ENCODE measurements around the gene MUC5AC. TPM values are rescaled to one million over a fixed set of nuclear protein-coding genes. Genes with fewer than 3 reads are reported as not detected.

MUC5AC gene
- polyA plus RNA-seq, 3 donors = 0.01 TPM; not detected in 1

DNA sequence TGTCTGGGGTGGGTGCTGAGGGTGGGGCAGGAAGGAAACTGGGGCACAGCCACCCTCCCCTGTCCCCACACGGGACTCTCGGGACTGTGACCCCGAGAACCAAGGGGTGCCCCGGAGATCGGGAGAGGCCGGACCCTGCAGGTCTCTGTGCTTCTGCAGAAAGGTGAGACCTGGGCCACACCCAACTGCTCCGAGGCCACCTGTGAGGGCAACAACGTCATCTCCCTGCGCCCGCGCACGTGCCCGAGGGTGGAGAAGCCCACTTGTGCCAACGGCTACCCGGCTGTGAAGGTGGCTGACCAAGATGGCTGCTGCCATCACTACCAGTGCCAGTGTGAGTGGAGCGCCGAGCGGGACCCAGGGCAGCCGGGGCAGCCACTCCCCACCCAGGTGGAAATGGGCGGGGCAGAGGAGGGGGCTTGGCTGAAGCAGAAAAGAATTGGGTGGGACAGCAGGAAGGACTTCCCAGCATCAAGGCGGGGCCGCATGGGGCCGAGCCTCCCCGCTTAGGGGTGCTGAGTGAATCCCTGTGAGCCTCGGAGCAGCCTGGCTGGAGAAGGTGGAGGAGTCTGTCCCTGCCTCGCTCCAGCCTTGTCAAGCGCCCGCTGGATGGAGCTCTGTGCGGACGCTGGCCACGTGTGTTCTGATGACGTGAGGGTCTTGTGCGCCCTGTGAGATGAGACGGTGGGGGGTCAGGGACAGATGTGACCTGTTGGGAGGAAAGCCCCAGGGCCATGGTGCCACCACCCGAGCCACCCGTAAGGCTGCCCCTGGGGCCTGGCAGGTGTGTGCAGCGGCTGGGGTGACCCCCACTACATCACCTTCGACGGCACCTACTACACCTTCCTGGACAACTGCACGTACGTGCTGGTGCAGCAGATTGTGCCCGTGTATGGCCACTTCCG, 35.8 kb downstream of the MUC5AC start:
- DNase-seq (ENCODE audit: low read depth in 3 of 3, low spot score in 2 of 3) = no peak

DNA sequence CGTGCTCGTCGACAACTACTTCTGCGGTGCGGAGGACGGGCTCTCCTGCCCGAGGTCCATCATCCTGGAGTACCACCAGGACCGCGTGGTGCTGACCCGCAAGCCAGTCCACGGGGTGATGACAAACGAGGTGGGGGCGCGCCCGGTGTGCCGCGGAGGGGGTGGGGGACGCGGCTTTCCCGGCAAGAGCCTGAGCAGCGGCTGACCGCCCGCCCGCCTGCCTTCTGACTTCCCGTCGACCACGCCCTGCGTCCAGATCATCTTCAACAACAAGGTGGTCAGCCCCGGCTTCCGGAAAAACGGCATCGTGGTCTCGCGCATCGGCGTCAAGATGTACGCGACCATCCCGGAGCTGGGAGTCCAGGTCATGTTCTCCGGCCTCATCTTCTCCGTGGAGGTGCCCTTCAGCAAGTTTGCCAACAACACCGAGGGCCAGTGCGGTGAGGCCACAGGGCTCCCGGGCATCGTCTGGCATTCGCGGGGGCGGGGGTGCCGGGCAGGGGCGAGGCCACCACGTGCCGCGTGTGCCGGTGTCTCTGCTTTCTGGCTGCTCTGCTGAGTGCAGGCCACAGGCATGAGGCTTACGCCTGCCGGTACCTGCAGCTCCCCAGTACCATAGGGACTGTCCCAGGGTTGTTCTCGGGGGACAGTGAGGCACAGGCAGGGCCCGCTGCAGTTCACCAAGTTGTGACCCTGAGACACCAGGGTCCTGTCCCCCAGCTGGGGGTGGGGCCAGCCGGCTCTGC, 36.7 kb downstream of the MUC5AC start:
- no peak for DNase-seq (ENCODE audit: low read depth in 3 of 3, low spot score in 2 of 3)

DNA sequence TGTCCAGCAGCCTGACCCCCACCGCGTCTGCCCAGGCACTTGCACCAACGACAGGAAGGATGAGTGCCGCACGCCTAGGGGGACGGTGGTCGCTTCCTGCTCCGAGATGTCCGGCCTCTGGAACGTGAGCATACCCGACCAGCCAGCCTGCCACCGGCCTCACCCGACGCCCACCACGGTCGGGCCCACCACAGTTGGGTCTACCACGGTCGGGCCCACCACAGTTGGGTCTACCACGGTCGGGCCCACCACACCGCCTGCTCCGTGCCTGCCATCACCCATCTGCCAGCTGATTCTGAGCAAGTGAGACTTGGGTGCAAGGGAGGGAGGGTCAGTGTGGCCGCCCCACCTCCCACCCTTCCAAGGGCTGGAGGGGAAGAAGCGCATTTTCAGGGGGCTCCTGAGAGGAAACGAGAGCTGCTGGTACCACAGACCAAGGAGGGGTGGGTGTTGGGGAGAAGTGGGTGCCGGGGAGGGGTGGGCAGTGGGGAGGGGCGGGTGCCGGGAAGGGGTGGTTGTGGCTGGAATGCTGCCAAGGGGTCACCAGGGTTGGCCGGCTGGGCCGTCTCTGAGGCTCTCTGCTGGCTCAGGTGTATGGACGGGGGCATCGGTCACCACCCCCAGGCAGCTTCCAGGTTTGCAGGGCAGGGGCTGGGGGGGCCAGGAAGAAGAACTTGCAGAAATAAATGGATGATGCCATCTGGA, 37.4 kb downstream of the MUC5AC start:
- DNase-seq (ENCODE audit: low read depth in 3 of 3, low spot score in 2 of 3) = no peak

DNA sequence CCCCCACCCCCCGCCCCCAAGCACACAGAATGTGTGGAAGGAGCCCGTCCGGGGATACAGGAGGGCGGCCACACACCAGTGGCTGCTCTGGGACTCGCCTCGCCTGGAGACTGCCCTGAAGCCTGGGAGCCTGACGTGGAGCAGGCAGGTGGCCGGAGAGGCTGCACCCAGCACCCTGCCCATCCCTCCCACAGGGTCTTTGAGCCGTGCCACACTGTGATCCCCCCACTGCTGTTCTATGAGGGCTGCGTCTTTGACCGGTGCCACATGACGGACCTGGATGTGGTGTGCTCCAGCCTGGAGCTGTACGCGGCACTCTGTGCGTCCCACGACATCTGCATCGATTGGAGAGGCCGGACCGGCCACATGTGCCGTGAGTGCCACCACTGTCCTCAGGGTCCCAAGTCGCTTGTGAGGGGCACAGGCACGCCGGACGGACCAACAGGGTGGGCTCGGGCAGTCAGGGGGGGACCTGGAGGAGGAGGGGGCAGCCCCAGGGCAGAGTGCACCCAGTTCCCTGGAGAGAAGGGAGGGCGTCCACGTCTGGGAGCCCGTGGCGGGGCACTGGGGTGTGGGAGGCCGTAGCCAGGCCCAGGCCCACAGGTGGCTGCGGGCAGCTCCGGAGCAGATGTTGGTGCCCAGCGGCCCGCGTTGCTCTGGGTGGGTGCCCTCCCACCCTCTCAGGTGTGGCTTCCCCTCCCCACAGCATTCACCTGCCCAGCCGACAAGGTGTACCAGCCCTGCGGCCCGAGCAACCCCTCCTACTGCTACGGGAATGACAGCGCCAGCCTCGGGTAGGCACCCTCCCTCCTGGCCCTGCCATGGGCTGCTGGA, 38.1 kb downstream of the MUC5AC start:
- DNase-seq (ENCODE audit: low read depth in 3 of 3, low spot score in 2 of 3) = no peak

DNA sequence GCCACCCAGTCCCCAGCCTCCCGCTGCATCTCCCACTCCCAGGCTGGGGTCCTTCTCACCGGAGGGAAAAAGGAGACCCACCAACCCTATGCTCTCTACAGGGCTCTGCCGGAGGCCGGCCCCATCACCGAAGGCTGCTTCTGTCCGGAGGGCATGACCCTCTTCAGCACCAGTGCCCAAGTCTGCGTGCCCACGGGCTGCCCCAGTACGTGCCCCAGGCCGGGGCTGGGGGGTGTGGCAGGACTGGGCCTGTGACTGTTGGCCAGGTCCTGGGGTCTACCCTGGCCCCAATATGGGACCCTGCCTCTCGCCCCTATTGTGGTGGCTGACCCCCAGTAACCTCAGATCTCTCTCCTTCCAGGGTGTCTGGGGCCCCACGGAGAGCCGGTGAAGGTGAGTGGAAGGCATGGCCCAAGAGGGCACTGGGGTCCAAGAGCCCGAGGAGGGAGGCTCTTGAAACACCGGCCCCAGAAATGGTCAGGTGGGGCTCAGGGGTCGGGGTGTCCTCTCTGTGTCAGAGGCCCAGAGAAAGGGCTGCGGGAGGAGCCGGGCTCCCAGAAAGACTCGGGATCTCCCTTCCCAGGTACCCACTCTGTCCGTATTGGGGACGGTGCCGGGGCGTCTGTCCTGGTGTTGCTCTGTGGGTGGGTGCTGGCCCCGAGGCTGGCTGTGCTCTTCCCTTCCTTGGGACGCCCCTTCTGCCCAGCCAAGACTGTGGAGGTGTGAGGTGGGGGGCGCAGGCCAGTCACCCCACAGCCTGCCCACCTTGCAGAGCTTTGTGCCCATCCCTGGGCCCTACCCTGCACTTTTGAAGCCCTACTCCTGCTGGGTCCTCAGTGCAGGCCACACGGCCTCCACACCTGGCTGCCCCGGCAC, 39.0 kb downstream of the MUC5AC start:
- DNase-seq (ENCODE audit: low read depth in 3 of 3, low spot score in 2 of 3) = no peak

DNA sequence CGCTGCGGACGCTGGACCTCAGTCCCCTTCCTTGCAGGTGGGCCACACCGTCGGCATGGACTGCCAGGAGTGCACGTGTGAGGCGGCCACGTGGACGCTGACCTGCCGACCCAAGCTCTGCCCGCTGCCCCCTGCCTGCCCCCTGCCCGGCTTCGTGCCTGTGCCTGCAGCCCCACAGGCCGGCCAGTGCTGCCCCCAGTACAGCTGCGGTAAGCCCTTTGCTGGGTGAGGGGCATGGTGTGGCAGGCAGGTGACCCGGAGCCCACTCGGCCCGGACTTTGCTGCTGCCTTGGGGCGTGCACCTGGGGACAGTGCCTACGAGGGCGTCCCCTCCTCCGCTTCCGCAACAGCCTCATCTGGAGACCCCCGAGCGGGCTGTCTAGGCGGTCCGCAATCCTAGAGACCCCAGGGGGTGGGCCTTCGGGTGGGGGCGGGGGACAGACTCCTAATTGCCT, 39.7 kb downstream of the MUC5AC start:
- no peak for DNase-seq (ENCODE audit: low read depth in 3 of 3, low spot score in 2 of 3)

DNA sequence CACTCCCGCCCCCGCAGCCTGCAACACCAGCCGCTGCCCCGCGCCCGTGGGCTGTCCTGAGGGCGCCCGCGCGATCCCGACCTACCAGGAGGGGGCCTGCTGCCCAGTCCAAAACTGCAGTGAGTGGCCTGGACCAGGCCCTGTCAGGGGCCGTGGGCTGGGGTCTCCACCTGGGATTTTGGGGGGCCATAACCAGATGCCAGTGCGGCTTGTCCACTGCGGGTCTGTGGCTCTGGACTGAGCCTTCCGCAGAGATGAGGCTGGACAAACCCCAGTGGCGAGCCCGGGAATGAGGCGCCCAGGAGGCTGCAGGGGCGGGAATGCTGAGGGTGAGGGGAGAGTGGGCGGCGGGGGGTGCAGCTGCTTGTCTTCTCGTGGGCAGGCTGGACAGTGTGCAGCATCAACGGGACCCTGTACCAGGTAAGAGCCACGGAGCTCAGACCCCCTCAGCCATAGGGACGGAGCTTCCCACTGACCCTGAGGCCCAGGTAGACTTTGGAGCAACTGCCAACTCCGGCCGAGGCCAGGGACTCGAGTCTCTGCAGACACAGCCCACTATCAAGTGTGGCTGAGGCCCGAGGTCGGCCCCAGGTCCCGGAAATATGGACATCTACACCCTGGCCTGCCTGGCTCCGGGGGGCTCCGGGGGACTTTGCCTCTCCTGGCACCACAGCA, 40.3 kb downstream of the MUC5AC start:
- no peak for DNase-seq (ENCODE audit: low read depth in 3 of 3, low spot score in 2 of 3)

DNA sequence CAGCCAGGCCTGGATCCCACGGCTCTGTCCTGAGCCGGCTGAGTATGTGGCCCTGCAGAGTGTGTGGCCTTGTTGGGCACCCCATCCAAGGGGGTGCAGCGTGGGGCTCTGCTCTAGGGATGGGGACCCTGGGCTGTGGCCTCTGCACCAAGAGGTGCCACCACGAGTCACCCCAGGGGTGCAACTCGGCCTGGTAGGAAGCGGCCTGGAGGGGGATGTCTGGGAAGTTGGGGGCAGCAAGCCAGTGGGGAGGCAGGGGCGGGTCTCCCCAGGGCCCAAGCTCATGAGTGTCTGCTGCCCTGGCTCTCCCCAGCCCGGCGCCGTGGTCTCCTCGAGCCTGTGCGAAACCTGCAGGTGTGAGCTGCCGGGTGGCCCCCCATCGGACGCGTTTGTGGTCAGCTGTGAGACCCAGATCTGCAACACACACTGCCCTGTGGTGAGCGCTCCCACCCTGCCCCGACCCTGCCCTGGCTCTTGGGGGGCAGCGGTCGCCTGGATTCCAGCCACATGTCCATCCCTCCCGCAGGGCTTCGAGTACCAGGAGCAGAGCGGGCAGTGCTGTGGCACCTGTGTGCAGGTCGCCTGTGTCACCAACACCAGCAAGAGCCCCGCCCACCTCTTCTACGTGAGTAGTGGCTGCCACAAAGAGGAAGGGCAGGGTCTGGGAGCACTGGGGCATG, 40.9 kb downstream of the MUC5AC start:
- DNase-seq (ENCODE audit: low read depth in 3 of 3, low spot score in 2 of 3) = no peak

DNA sequence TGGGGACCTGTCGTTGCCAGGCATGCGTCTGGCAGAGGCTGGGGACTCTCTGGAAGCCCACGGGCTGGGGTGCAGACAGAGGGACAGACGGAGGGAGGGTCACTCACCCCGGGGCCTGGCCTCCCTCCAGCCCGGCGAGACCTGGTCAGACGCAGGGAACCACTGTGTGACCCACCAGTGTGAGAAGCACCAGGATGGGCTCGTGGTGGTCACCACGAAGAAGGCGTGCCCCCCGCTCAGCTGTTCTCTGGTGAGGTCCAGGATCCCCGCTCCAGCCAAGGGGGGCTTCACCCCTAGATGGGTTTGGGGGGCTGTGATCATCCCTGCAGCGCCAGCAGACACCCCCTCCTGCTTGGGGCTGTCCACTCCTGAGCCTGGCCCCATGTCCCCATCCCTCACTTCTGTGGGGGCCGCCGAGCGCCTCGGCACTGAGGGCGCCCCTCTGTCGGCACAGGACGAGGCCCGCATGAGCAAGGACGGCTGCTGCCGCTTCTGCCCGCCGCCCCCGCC, 41.5 kb downstream of the MUC5AC start:
- no peak for DNase-seq (ENCODE audit: low read depth in 3 of 3, low spot score in 2 of 3)

DNA sequence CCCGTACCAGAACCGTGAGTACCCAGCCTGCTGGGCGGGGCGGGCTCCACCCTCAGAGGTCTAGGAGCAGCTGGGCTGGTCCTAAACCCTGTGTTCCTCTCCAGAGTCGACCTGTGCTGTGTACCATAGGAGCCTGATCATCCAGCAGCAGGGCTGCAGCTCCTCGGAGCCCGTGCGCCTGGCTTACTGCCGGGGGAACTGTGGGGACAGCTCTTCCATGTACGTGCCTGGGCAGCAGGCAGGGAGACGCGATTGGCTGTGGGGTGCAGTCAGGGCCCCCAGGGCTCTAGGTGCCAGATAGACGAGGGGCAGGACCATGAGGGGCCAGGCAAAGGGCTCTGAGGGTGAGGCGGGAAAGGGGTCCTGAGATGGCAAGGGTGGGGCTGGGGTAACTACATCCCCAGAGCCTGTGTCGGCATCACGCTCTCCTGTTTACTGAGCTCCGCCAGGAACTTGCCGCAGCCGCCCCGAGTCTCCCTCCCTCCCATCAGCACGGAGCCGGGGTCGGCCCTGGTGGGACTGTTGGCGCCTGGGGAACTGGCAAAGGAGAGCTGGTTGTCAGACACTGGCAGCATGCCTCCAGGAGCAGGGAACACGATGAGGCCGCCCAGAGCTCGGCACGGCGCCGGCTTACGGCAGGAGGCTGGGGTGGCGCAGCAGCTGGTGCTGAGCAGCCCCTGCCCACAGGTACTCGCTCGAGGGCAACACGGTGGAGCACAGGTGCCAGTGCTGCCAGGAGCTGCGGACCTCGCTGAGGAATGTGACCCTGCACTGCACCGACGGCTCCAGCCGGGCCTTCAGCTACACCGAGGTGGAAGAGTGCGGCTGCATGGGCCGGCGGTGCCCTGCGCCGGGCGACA, 42.2 kb downstream of the MUC5AC start:
- no peak for DNase-seq (ENCODE audit: low read depth in 3 of 3, low spot score in 2 of 3)

DNA sequence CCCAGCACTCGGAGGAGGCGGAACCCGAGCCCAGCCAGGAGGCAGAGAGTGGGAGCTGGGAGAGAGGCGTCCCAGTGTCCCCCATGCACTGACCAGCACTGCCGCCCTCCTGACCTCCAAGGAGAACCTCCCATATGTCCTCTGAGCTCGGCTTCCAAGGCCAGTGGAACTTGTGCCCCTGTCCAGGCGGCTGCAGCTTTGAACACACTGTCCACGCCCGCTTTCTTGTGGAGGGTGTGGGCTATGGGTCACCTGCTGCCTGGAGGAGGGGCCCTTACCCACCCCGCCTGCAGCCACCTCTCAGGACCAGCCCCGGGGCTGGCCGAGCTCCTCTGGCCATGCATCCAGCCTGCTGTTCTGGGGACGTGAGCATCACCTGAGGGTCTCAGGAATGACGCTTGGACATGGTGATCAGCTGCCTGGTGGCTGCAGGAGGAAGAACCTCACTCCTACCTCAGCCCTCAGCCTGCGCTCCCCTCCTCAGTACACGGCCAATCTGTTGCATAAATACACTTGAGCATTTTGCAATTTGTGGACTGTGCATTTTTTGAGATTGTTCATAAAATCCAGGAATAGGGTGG, 42.9 kb downstream of the MUC5AC start:
- DNase-seq (ENCODE audit: low read depth in 3 of 3, low spot score in 2 of 3) = no peak

DNA sequence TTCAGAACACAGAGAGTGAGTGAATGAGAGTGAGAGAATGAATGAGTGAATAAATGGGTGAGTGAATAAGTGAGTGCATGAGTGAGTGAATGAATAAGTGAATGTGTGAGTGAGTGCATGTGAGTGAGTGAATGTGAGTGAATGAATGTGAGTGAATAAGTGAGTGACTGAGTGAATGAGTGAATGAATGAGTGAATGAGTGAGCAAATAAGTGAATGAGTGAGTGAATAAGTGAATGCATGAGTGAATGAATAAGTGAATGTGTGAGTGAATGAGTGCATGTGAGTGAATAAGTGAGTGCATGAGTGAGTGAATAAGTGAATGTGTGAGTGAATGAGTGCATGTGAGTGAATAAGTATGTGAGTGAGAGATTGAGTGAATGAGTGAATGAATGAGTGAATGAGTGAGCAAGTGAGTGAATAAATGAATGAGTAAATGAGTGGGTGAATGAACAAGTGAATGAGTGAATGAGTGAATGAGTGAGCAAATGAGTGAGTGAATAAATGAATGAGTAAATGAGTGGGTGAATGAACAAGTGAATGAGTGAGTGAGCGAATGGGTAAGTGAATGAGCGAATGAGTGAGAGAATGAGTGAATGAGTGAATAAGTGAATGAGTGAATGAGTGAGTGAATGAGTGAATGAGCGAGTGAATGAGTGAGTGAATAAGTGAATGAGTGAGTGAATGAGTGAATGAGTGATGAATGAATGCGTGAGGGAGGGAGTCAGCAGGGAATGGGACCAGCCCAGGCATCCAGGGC, 43.8 kb downstream of the MUC5AC start:
- DNase-seq (ENCODE audit: low read depth in 3 of 3, low spot score in 2 of 3) = no peak

DNA sequence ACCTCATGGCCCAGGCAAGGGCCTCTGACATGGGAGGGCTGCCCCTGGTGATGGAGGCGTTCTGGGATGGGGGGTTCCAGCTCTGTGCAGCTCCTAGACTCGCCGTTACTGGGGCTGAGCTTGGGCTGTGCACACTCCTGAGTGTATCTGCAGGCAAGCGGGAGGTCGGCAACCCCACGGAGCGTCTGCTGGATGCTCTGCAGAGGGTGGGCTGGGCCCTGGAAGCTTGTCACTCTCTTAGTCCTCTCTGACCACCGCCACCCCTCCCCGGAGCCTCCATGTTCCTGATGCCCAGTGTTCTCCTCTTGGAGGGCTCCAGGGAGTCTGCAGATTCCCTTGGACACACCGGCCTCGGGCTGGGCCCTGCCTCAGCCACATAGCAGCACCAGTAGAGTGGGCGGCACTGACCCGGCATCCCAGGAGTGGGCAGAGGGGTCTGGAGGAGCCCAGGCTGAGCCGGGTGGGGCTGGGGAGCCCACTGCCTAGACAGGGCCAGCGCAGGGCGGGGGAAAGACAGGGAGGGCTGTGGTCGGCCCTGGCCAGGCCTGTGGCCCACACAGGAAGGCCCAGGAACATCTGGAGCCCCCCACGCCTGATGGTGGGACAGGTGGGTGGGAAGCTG, 44.5 kb downstream of the MUC5AC start:
- no peak for DNase-seq (ENCODE audit: low read depth in 3 of 3, low spot score in 2 of 3)

DNA sequence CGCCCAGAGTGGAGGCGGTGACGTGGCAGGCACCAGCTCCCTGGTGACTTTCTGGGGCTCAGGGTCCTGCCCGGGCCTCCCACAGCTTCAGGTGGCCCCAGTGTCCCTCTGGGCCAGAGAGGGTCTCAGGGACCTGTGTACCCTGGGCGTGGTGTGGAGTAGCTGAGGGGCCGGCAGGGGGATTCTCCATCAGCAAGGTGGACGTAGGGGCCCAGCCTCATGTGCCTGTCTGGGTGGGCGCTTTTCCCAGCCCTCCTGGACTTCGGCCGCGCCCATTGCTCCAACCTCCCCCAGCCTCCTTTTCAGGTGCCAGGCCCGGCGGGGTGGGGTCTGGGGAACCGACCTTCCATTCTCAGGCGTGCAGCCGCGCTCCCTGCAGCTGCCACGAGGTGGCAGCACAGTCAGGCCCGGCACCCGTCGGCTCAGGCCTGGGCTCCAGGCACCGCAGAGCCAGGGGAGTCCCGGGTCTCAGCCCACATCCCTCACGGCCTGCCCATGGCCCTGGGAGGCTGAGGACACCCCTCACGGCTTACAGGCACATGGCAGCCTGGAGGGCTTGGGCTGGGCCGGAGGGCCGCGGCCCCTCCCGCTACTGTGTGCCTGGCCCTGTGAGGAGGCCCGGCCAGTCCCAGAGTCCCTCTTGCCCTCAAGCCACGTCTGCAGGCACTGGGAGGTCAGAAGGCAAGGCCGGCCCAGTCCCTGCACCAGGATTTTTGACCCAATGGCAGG, 45.2 kb downstream of the MUC5AC start:
- peak in 1 of 3 donors; percentile 13 for DNase-seq (ENCODE audit: low read depth in 3 of 3, low spot score in 2 of 3)
